Central memory CD8-positive, alpha-beta T cell (primary cell): ENCODE data around the gene RBMS3.
"Not testable (repeated sequence)": the region's sequence is repeated elsewhere in the genome, so short reads cannot be mapped to it uniquely, and the experiment has no call there.

ENCODE experiments used
- ATAC-seq: fragments of 150-1000 bp; cut with Tn5 transposase; replicated peaks from 2 replicates; pipeline ENCODE4 v1.10.0; 2022; ENCODE audit warnings: mild to moderate bottlenecking, moderate FRiP score, moderate number of reproducible peaks; ENCODE audit not compliant: poor library complexity, severe bottlenecking; ENCODE audit errors: extremely low read depth
- DNase-seq, 2 donors: peaks; one replicate each; pipeline ENCODE4 v3.0.0; 2021; ENCODE audit warnings: low spot score in 2 of 2
- H3K27ac Mint-ChIP-seq: one replicate; pipeline ENCODE4 v1.8.0; 2022; ENCODE audit warnings: low read depth, mild to moderate bottlenecking, moderate library complexity, mixed read lengths
- H3K27me3 Mint-ChIP-seq: one replicate; pipeline ENCODE4 v1.8.0; 2022; ENCODE audit warnings: mixed read lengths
- H3K36me3 Mint-ChIP-seq: one replicate; pipeline ENCODE4 v1.8.0; 2022; ENCODE audit warnings: mild to moderate bottlenecking, moderate library complexity, mixed read lengths; ENCODE audit not compliant: insufficient read depth
- H3K4me1 Mint-ChIP-seq: one replicate; pipeline ENCODE4 v1.8.0; 2022; ENCODE audit warnings: mixed read lengths
- H3K4me3 Mint-ChIP-seq: one replicate; pipeline ENCODE4 v1.8.0; 2022; ENCODE audit warnings: mild to moderate bottlenecking, moderate library complexity, mixed read lengths
- H3K9me3 Mint-ChIP-seq: one replicate; pipeline ENCODE4 v1.8.0; 2022; ENCODE audit warnings: mixed read lengths

Gene RBMS3

DNA sequence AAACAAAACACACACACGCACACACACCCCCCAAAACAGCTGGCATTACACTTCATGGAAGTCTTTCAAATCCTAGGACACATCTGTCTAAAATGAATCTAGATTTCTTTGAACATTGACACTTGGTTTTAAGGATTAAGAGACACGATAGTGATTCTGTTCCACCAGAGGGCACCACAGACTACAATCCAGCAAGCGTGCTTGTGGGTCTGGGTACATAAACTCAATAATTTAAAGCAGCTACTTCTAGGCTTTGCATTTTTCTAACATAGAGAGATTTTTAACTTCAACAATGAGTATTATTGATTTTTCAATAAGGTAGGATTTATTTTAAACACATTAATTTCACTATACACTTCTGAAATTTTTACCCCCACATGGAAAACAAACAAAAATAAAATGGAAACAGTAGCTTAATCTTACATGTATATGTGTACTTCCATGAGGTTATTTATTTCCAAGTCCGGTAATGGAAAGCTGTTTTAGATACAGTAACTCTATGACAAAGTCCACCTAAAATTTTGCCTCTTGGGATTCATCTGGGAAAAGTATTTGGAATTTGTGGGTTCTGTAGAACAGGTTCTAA, 761.5 kb downstream of the RBMS3 start:
- H3K27me3 Mint-ChIP-seq: peaks cover 46% of the 10 kb centered on the region
- no peak overlapping the region for H3K4me3 Mint-ChIP-seq
- DNase-seq: peak in 1 of 2 donors; percentile 16
- no peaks in the 10 kb centered on the region for H3K4me1 Mint-ChIP-seq
- H3K9me3 Mint-ChIP-seq: no peaks in the 10 kb centered on the region
- no peaks in the 10 kb centered on the region for H3K36me3 Mint-ChIP-seq
- ATAC-seq: no peak
- no peak overlapping the region for H3K27ac Mint-ChIP-seq

DNA sequence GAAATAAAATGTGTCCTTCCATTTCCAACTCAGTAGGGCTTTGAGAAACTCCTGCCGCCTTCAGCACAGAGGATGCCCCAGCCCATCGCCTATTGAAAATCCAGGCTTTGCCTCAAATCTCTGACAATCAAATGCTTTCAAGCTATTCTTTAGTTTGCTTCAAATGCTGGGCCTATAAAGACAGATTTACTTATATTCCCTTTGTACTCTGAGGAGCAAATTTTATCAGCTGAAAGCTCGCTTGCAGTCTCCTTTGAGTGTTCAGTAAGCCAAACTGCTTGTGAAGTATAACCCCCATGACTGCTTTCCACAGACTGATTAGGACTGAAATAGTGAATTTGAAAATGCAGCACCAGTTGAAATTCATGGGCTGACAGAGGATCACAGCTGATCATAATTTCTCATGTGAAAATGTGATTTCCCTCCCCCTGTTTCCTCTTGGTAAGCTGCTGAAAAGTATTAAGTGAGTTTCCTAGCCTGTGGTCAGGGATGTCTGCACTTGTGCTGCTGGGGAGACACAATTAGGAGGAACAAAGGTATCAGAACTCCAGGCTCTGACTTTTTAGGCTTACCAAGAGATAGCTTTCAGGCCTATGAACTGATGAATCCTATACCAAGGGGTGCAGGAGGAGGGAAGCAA, 762.2 kb downstream of the RBMS3 start:
- Mint-ChIP-seq H3K27ac (no peak overlapping the region), H3K4me1 (no peaks in the 10 kb centered on the region), H3K36me3 (no peaks in the 10 kb centered on the region), H3K4me3 (no peak overlapping the region), H3K9me3 (no peaks in the 10 kb centered on the region), H3K27me3 (peaks cover 53% of the 10 kb centered on the region)
- DNase-seq (no peak), ATAC-seq (no peak)

DNA sequence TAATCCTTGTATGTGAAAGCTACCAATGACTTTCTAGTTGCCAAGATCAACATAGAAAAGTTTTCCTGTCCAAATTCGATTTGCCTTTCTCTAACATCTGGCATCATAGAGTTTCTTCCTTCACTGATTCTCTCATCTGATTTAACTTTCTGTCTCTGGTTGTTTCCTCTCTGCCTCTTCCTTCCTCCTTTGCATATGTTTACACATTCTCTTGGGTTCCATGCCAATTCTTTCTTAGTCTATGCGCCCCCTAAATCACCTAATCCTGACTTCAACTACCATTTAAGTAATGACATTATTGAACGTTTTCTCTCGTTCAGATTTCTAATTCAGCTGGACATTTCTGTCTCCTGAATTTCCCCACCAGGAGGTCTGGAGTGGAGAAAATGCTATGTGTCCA, 763.6 kb downstream of the RBMS3 start:
- no peak overlapping the region for H3K27ac Mint-ChIP-seq
- H3K36me3 Mint-ChIP-seq: no peaks in the 10 kb centered on the region
- no peaks in the 10 kb centered on the region for H3K4me1 Mint-ChIP-seq
- H3K9me3 Mint-ChIP-seq: no peaks in the 10 kb centered on the region
- peaks cover 53% of the 10 kb centered on the region for H3K27me3 Mint-ChIP-seq
- no peak for ATAC-seq
- DNase-seq: no peak
- H3K4me3 Mint-ChIP-seq: no peak overlapping the region

DNA sequence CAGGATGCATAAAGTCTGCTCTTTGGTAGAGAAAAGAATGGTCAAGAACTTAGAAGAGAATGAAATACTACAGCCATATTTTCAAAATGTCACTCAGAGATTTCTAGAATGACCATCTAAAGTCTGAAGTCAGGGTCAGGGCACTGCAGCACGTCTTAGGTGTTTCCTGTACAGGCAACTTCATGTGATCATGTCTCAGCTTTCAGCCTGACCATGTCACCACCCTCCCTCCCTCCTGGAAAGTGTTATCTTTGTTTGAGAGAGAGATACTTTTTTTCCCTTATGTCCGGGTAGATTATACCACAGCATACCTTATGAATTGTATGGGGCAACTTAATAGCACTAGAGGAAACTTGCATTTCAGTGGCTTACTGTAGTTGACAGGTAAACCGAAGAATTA, 767.6 kb downstream of the RBMS3 start:
- ATAC-seq (no peak), DNase-seq (no peak)
- H3K4me3 Mint-ChIP-seq: no peak overlapping the region
- H3K4me1 Mint-ChIP-seq: no peaks in the 10 kb centered on the region
- no peak overlapping the region for H3K27ac Mint-ChIP-seq
- no peaks in the 10 kb centered on the region for H3K36me3 Mint-ChIP-seq
- no peaks in the 10 kb centered on the region for H3K9me3 Mint-ChIP-seq
- H3K27me3 Mint-ChIP-seq: peaks cover 54% of the 10 kb centered on the region

DNA sequence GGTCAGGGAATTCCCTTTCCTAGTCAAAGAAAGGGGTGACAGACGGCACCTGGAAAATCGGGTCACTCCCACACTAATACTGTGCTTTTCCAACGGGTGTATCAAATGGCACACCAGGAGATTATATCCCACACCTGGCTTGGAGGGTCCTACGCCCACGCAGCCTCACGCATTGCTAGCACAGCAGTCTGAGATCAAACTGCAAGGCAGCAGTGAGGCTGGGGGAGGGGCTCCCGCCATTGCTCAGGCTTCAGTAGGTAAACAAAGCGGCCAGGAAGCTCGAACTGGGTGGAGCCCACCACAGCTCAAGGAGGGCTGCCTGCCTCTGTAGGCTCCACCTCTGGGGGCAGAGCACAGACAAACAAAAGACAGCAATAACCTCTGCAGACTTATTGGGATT, 769.2 kb downstream of the RBMS3 start:
- not testable (repeated sequence) for DNase-seq, ATAC-seq, H3K4me1 Mint-ChIP-seq, H3K4me3 Mint-ChIP-seq, H3K27ac Mint-ChIP-seq, H3K9me3 Mint-ChIP-seq, H3K36me3 Mint-ChIP-seq
- H3K27me3 Mint-ChIP-seq: peaks cover 59% of the 10 kb centered on the region

DNA sequence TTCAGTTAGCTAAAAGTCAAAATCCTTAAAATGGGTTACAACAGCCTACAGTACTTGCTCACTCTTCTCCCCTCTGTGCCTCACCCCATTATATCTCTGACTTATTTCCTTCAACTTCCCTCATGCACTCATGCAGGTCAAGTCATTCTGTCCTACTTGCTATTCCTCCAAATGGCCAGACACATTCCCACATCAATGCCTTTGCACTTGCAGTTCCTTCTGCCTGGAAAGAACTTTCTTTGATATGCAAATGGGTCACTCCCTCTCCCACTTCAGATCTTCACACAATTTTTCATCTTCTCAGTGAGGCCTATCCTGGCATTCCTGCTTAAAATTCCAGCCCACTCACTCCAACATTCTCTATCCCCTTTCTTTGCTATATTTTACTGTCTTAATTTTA, 778.4 kb downstream of the RBMS3 start:
- ATAC-seq (no peak), DNase-seq (no peak)
- no peaks in the 10 kb centered on the region for H3K9me3 Mint-ChIP-seq
- no peaks in the 10 kb centered on the region for H3K4me1 Mint-ChIP-seq
- H3K36me3 Mint-ChIP-seq: no peaks in the 10 kb centered on the region
- H3K27me3 Mint-ChIP-seq: no peaks in the 10 kb centered on the region
- no peak overlapping the region for H3K4me3 Mint-ChIP-seq
- H3K27ac Mint-ChIP-seq: no peak overlapping the region
